Astrocyte of the cerebellum (primary cell): ENCODE measurements around the gene OSMR.
A peak's percentile ranks its signal among the peaks of the same experiment; 100 is the strongest.

ENCODE experiments used
- DNase-seq: peaks from one replicate; pipeline ENCODE4 v3.0.0-alpha.2; 2011; ENCODE audit warnings: low read depth
- H3K4me3 ChIP-seq: 2 replicates; pipeline ENCODE4 v1.5.1; 2011; ENCODE audit warnings: mild to moderate bottlenecking, low read depth, low read length, moderate library complexity
- in situ Hi-C: cut with HindIII; loops from 2 replicates; pipeline ENCODE4 v1.10.0; 2017; ENCODE audit warnings: low sequenced_read_pairs
- TF ChIP-seq, protein P1 (sequence below): IDR thresholded peaks from 2 replicates; pipeline ENCODE4 v1.5.1; 2012; ENCODE audit warnings: low read length, low read depth, moderate library complexity, mild to moderate bottlenecking; ENCODE audit errors: missing control alignments

Gene OSMR

DNA sequence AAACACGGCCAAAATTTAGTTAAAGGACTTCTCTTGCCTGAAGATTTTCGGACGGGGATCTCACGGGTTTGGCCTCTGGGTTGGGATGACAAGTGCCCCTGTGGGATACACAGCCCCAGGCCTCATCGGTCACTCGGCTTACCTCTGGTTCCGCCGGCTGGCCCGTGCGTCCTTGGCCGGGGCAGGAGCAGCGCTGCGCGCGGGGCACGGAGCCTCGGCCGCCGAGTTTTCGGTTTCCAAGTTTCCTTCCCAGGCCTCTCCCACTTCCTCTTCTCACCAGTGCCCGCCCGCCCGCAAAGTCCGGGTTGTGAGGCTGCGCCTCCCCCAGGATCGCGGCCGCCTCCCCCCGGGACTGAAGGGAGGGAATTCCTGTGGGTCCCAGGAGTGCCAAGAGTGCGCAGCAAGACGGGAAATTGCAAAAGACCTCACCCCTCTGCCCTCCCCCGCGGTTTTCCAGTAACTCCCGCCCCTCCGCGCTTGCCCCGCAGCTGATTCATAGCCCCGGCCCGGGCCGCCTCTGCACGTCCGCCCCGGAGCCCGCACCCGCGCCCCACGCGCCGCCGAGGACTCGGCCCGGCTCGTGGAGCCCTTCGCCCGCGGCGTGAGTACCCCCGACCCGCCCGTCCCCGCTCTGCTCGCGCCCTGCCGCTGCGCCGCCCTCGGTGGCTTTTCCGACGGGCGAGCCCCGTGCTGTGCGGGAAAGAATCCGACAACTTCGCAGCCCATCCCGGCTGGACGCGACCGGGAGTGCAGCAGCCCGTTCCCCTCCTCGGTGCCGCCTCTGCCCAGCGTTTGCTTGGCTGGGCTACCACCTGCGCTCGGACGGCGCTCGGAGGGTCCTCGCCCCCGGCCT, at the start of gene OSMR:
Gene OSMR, plus strand, starts transcription at position 487 of the 853 bp plus-strand sequence. CDS start 23,033 bp downstream, outside the sequence.
- peak; percentile 96 for DNase-seq
- TF ChIP-seq, protein P1, sequence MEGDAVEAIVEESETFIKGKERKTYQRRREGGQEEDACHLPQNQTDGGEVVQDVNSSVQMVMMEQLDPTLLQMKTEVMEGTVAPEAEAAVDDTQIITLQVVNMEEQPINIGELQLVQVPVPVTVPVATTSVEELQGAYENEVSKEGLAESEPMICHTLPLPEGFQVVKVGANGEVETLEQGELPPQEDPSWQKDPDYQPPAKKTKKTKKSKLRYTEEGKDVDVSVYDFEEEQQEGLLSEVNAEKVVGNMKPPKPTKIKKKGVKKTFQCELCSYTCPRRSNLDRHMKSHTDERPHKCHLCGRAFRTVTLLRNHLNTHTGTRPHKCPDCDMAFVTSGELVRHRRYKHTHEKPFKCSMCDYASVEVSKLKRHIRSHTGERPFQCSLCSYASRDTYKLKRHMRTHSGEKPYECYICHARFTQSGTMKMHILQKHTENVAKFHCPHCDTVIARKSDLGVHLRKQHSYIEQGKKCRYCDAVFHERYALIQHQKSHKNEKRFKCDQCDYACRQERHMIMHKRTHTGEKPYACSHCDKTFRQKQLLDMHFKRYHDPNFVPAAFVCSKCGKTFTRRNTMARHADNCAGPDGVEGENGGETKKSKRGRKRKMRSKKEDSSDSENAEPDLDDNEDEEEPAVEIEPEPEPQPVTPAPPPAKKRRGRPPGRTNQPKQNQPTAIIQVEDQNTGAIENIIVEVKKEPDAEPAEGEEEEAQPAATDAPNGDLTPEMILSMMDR: no peak
- peak within 1 kb of the TSS; percentile 79 for H3K4me3 ChIP-seq
- in situ Hi-C loops: no loop called here

GRCh38 chr5:38796742-38797108, 49.1 kb upstream of the OSMR start:
- H3K4me3 ChIP-seq: no peak overlapping the region
- no peak for DNase-seq
- TF ChIP-seq, protein P1: no peak
- in situ Hi-C loops: no loop called here

GRCh38 chr5:38797838-38798237, 48.0 kb upstream of the OSMR start:
- in situ Hi-C loops: no loop called here
- TF ChIP-seq, protein P1: no peak
- DNase-seq: no peak
- no peak overlapping the region for H3K4me3 ChIP-seq

GRCh38 chr5:38799556-38800377, 46.0 kb upstream of the OSMR start:
- TF ChIP-seq, protein P1: no peak
- in situ Hi-C loops: loop anchor here (10.0 to 25.0 kb wide), 2 partner anchors 55 to 537 kb away; partner anchors contain the start of gene EGFLAM
- DNase-seq: no peak
- H3K4me3 ChIP-seq: no peak overlapping the region

DNA sequence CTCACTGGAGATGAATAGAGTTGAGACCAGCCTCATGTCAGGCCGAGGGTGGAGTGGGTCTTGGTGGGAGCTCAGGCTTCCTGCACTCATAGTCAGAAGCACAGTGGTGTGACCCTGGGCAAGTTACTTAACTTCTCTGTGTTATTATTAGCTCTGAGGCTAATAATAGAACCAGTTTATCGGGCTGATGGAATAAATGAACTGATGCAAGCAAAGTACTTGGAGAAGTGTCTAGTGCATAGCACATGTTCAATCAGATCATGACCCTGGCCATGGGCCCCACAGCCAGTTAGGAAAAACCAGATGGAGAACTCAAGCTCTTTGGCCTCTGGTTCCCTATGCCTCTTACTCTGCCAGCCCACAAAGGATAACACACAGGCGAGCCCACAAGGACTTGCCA, 45.3 kb upstream of the OSMR start:
- TF ChIP-seq, protein P1: no peak
- in situ Hi-C loops: loop anchor here (10.0 to 25.0 kb wide), 2 partner anchors 56 to 538 kb away; partner anchors contain the start of gene EGFLAM
- no peak overlapping the region for H3K4me3 ChIP-seq
- no peak for DNase-seq

DNA sequence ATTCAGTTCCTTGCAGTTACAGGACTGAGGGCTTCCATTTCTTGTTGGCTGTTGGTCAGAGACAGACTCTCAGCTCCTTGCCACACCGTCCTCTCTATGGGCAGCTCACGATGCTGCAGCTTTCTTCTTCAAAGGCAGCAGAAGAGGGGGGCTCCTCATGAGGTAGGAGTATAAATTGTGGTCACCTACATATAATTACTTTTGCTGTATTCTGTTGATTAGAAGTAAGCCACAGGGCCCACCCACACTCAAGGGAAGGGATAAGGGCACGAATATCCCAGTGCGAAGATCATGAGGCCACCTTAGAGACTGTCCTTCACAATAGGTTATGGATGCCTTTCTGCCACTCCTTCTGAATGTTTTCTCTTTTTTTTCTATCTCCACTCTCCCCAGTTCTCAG, 43.7 kb upstream of the OSMR start:
- H3K4me3 ChIP-seq: no peak overlapping the region
- TF ChIP-seq, protein P1: no peak
- in situ Hi-C loops: loop anchor here (10.0 to 25.0 kb wide), 2 partner anchors 57 to 540 kb away; partner anchors contain the start of gene EGFLAM
- no peak for DNase-seq
